T-helper 1 cell (primary cell): ENCODE data around the gene TNFSF15.
"Not testable (repeated sequence)": the region's sequence is repeated elsewhere in the genome, so short reads cannot be mapped to it uniquely, and the experiment has no call there.

Source experiments
- DNase-seq, 5 donors: peaks; one replicate each; pipeline ENCODE4 v3.0.0-alpha.2; 2012 to 2020

The TNFSF15 gene

DNA sequence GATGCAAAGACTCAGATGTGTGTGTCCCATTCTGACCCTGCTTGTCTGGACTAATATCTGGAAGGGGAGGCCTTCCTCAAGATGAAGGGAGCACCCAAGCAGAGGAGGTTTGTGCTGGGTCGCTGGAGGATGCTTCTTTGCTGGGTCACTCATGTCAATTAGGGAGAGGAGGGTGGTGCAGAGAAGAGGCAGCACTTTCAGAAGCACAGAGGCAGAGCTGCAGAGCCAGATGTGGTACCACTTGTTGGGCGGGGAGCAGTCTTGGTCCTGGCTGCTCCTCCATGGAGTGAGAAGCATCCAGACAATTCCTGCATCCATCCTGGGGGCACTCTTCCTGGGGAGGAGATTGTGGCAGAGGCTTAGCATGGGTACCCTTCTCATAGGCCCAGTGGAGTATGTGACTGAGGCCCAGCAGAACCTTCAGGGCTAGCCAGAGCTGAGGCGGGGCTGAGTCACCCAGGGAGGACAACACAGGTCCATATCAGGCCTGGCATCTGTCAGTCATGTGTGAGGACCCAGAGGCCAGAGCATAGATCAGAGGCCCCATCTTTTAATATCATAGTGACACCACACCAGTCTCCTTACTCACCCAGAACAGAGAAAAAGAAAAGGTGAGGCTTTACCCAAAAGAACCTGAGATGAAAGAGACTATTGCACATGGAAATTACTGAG lies 59.8 kb downstream of the TNFSF15 start:
- no peak for DNase-seq

DNA sequence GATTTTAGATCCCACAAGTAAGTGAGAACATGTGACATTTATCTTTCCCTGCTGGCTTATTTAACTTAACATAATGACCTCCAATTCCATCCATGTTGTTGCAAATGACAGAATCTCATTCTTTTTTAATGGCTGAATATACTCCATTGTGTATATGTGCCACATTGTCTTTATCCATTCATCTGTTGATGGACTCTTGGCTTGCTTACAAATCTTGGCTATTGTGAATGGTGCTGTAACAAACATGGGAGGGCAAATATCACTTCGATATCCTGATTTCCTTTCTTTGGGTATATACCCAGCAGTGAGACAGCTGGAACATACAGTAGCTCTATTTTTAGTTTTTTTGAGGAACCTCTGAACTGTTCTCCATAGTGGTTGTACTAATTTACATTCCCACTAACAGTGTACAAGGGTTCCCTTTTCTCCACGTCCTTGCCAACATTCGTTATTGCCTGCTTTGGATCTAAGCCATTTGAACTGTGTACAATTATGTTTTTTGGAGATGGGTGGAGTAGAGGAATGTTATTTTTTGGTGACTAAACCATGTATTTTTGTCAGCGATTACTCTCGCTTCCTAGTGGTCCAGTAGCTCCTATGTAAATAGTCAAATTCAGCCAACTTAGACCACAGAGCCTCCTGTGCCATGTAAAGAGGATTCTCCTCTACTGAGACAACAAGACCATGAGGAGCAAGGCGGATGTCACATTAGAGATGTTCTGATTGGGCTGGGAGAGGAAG lies 60.6 kb downstream of the TNFSF15 start:
- DNase-seq, result no peak

DNA sequence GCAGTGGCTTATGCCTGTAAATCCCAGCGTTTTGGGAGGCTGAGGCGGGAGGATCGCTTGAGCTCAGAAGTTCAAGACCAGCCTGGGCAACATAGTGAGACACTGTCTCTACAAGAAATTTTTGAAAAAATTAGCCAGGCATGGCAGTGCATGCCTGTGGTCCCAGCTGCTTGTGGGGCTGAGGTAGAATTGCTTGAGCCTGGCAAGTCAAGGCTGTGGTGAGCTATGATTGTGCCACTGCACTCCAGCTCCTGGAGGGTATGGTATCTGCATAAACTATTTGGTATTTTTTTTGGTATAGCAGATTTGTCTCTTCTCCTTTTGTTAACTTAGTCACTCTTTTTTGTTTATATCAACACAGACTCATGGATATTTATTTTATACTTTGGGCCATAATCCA lies 62.4 kb downstream of the TNFSF15 start:
- no peak for DNase-seq

DNA sequence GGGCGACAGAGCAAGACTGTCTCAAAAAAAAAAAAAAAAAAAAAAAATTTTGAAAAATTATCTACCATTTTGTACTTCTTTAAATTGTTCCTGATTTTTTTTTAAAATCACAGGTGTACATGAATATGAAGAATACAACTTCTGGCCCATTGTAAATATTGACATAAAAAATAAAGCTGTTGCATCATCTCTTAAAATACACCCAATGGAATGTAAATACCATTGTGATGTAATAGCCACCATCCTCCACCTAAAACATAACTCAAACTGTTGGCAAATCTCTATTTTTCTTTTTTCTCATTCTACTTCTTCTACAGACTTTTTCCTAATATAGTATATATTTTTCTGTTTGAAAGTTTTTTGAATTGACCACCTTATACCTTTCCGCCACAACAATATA lies 62.9 kb downstream of the TNFSF15 start:
- DNase-seq, result no peak

GRCh38 chr9:114741521-114741920 lies 64.3 kb downstream of the TNFSF15 start:
- not testable (repeated sequence) for DNase-seq

- DNase-seq, result peak; percentile 31 to 83 (median 52)
These were observed 67.1 kb downstream of the TNFSF15 start for GRCh38 chr9:114738581-114739316.

DNA sequence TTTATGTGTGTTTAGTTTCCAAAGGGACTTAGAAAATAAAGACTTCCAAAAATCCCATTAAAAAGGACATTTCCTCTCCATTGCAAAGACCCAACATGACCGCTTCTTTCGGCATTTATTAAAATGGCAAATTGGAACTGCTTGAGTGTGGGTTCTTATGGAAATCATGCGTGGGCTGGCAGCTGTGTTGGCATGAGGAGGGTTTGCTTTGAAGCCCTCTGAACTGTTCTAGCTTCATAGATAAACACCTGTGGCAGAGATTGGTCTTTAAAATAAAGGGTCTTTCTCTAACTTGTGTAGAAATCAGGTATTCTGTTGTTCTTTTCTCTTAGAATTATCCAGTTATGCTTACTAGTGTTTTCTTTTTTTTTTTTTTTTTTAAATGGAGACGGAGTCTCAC lies 68.0 kb downstream of the TNFSF15 start:
- DNase-seq, result no peak

- peak in 1 of 5 donors; percentile 51 for DNase-seq
These were observed 68.7 kb downstream of the TNFSF15 start for GRCh38 chr9:114737118-114737517.

GRCh38 chr9:114735704-114736103 lies 70.1 kb downstream of the TNFSF15 start:
- no peak for DNase-seq

- peak in 1 of 5 donors; percentile 35 for DNase-seq
These were observed 70.7 kb downstream of the TNFSF15 start for GRCh38 chr9:114735139-114735538.
